Activated T-helper 1 cell treated with Interleukin-2 at 50 U/mL for 16 hours (primary cell): ENCODE measurements around the gene SPTBN2.
"Not testable (repeated sequence)": the region's sequence is repeated elsewhere in the genome, so short reads cannot be mapped to it uniquely, and the experiment has no call there.

Source experiments
- DNase-seq: peaks from one replicate; pipeline ENCODE4 v3.0.0-alpha.2; 2020; ENCODE audit warnings: low read depth

Gene SPTBN2

DNA sequence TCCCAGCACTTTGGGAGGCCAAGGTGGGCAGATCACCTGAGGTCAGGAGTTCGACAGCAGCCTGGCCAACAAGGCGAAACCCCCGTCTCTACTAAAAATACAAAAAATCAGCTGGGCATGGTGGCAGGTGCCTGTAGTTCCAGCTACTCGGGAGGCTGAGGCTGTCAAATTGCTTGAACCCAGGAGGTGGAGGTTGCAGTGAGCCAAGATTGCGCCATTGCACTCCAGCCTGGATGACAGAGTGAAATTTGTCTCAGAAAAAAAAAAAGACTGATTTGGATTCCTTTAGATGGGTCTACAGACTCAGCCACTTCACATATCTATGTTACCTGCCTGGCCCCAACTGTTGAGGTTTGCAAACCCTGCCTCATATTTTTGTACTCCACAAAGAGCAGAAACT, 4.8 kb downstream of the SPTBN2 start:
- not testable (repeated sequence) for DNase-seq

- no peak for DNase-seq
Measured at GRCh38 chr11:66723693-66724092, 5.3 kb downstream of the SPTBN2 start.

- no peak for DNase-seq
Measured at GRCh38 chr11:66722745-66723651, 6.0 kb downstream of the SPTBN2 start.

GRCh38 chr11:66721939-66722338, 7.1 kb downstream of the SPTBN2 start:
- DNase-seq, result no peak

- no peak for DNase-seq
Measured at GRCh38 chr11:66720899-66721470, 8.0 kb downstream of the SPTBN2 start.

DNA sequence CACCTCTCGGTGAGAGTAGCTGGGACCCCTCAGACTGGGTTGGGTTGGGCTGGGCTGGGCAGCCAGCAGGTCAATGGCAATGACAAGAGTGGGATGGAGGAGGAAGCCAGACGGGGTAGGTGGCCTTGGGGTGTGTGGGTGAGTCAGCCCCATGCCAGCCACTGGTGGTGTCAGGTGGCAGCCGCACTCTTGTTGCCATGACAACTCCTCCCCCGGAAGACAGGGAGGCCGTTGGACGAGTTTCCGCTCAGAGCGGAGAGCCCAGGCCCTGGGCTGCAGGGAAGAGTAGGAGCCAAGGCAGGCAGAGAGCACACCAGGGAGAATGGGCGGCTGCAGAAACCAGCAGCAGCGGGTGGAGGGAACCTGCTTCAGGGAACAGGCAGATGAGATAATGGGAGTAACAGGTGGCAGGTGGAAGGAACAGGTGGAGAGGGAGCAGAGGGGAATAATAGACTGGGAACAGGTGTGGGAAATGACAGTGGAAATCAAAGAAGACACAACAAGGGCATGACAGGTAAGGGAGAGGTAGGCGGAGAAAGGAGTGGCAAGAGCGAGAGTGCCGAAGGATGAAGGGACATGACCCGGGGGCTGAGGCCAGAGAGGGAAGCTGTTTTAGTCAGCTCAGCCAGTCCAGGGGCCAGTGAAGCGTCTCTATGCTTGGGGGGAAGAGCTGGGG, 8.7 kb downstream of the SPTBN2 start:
- DNase-seq, result no peak

DNA sequence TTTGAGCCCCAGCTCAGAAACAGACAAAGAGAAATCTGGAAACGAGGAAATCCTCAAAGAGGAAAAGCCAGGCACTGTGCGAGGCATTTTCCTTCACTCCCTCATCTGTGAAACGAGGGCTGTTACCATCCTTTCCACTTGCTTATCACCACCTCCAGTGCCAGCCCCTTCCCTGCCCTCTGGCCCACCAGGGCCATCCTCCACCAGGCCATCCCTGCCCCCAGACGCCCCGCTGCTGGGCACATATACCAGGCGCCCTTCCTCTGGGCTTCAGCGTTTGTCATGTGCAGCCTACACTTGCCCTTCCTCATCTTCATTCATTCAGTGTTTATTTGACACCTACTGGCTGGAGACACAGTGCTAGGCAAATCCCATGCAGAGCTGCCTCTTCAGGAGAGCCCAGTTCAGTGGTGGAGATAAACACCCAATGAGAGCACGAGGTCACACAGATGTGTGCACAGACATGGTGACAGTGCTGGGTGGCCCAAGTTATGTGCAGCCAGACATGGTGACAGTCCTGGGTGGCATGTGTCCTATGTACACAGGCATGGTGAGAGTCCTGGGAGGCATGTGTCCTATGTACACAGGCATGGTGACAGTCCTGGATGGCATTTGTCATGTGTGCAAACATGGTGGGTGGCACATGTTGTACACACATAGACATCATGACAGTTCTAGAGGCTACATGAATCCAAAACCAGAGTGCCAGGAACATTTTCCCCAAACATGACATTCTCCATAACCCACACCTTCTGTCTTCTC, 9.7 kb downstream of the SPTBN2 start:
- DNase-seq, result no peak

DNA sequence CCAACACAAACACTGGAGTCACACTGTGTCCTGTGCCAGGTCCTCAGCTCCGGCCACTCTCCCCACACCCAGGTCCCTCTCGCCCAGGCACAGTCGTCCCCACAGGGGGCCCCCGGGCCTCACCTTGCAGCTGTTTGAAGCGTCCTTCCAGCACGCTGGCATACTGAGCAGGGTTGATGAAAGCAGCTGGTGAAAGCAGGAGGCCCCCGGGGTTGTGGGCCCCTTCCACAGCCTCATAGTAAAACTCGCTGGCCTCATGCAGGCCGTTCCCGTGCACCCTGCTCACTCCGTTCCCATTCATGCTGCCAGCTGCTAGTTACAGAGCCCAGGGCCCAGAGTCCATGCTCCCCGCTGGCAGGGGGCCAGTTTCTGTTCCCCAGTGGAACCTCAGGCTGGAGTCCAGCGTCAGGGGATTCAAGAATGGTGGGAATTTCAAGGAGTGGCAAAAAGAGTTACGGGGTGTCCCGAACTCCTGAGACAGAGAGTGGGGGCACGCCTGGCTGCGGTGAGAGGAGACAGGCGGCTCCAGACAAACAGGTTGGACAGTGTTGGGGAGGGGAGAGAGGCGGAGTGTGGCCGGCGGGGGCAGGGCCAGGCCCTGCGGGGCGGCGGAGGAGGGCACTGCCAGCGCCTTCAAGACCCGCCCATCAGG, 10.6 kb downstream of the SPTBN2 start:
- DNase-seq, result no peak

DNA sequence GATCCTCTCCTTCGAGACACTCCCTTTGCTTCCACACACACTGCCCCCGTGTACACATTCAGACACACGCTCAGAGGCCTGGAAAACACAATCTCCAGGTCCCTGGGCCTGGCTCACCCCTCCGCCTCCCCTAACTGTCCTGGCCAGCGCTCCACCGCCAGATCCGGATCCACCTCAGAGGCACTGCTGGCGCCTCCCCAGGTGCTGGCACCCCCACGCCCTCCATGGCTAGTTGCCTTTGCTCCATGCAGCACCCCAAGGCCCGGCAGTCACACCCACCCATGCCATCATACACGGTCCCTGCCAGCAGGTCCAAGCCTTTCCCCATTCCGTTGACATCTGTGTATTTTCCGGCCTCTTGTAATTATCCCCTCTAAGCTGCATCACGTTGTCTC, 11.1 kb downstream of the SPTBN2 start:
- DNase-seq, result no peak

DNA sequence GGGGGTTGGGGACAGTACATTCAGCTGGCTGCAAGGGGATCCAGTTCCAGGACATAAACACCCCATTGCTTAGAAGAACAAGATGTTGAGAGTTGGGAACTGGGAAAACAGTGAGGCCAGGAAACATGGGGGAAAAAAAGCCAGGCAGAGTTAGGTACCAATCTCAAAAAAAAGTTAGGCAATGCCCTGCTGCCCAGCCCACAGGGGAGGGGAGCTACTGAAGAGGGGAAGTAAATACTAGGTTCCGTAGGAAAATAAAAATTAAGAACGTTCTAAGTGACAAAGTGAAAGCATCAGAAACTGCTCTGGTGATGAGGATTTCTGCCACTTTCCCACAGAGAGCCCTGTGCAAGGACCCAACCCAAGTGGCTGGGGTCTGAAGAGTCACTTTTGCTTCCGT, 12.0 kb downstream of the SPTBN2 start:
- no peak for DNase-seq

GRCh38 chr11:66715346-66716085, 13.5 kb downstream of the SPTBN2 start:
- DNase-seq, result no peak

GRCh38 chr11:66713746-66714480, 15.1 kb downstream of the SPTBN2 start:
- no peak for DNase-seq

DNA sequence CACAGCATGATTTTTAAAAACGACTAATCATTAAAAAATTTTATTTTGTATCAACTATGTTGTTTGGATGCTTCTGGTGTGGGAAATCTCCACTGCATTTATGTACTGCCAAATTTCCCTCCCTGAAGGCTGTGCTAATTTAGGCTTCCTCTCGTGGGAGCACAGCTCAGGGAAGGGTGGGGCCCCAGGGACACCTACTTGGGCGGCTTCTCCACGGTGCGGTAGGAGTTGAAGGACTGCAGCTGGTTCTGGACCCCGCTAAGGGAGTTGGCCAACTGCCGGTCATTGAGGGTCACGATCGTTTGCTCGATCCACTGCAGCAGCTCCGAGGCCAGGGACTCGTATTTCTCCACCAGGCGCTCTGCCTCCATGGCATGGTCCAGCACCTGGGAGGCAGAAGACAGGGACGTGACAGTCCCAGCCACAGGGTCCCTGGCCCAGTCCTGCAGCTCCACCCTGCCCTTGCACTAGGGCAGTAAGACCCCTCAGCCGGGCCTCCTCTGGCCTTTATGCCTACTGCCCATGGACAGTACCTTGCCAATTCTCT, 18.6 kb downstream of the SPTBN2 start:
- DNase-seq, result no peak

DNA sequence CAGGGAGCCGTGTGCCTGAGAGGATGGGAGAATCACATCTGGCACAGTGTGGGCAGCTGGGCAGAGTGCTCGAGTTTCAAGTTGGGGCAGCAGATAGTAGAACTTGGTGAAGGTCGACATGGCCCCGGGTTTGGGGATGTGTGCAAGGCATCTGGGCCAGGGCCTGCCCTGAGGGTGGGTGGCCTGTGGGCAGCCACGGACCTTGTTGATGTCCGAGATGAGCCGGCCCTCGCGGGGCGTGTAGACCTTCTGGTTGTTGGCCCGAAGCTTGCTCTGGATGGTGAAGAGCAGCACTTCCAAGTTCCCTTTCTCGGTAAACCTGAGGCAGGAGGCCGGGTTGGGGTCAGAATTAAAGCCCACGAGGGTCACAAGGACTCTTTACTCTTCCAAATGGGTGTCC, 20.3 kb downstream of the SPTBN2 start:
- no peak for DNase-seq

DNA sequence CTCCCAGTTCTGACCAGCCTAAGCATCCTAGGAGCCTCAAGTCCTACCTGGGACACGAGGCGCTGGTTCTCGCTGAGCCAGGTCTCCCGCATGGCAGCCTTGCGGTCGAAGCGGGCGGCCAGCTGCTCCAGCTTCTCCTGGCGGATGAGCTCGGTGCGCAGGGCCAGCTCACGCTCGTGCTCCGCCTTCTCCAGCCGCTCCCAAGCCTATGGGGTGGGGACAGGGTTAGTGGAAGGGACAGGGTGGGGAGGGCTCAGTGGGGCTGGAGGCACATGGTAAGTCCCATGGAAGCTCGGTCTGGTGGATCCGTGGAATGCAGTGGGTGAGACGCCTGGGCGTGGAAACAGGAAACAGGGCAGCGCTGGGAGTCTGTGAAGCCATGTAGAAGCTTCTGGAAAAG, 20.9 kb downstream of the SPTBN2 start:
- no peak for DNase-seq

- no peak for DNase-seq
Measured at GRCh38 chr11:66707486-66707885, 21.5 kb downstream of the SPTBN2 start.

DNA sequence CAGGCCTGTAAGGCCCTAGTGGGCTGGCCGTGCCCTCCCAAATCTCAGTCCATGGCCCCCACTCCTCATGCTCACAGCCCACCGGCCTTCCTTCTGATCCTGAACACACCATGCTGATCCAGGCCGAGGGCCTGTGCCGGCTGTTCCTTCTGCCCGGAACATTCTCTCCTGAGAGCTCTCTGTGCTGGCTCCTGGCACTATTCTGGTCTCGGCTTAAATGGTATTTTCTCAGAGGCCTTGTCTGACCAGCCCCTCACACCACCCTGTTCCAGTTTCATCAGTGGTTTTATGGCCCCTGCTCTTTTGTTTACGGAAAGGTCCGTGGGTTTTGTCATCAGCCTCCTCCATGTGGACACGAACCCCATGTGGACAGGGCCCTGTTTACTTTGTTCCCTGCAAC, 22.0 kb downstream of the SPTBN2 start:
- DNase-seq, result no peak

DNA sequence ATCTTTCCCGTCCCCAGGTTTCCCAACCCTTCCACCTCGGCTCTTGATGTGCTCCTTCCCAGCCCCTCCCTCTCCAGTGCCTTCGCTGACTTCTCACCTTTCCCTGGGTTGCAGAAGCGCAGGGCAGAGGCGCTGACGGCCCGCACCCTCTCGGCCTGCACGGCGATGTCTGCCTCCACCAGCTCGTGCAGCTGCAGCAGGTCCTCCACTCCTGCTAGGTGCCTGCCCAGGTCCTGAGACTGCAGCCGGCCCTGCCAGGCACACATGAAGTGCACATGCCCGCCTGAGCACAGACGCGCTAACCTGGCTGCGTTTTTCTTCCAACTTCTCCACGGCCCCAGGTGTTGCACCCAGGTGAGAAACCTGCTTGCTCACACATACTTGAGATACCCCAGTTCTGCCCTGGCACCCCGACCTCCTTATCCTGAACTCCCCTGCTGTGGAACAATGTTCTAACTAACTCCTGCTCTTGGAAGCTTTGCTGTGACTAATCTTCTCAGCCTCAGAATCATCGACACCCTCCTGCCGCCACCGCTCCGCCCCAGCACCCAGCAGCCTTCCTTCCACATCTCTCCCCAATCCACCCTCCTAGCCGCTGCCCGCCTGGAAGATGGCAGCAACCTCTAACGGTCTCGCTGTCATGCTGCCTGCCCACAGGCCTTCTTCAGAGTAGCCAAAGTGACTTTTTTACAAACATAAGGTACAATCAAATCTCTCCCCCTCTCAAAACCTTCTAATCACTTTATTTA, 23.3 kb downstream of the SPTBN2 start:
- no peak for DNase-seq

GRCh38 chr11:66704659-66705360, 24.2 kb downstream of the SPTBN2 start:
- no peak for DNase-seq
